Stimulated activated CD4-positive, alpha-beta T cell treated with anti-CD3 and anti-CD28 coated beads, Interleukin-1b, Interleukin-23, amount 100 ng/mL, for 1 hour (primary cell): ENCODE results near the gene DYSF.

ENCODE experiments used
- DNase-seq, 2 donors: peaks; one replicate each; pipeline ENCODE4 v3.0.0-alpha.2; 2020; ENCODE audit warnings: low read depth in 2 of 2

Gene DYSF

GRCh38 chr2:71552861-71553301 lies 99.5 kb downstream of the DYSF start:
- DNase-seq, result no peak

- DNase-seq, result no peak
These were observed 100.8 kb downstream of the DYSF start for GRCh38 chr2:71554028-71554705.

GRCh38 chr2:71554706-71555056 lies 101.3 kb downstream of the DYSF start:
- DNase-seq, result no peak

GRCh38 chr2:71555798-71556454 lies 102.6 kb downstream of the DYSF start:
- no peak for DNase-seq

- no peak for DNase-seq
These were observed 103.4 kb downstream of the DYSF start for GRCh38 chr2:71556692-71557250.

- no peak for DNase-seq
These were observed 104.0 kb downstream of the DYSF start for GRCh38 chr2:71557321-71557720.

- DNase-seq, result no peak
These were observed 105.1 kb downstream of the DYSF start for GRCh38 chr2:71558300-71559051.

- DNase-seq, result no peak
These were observed 105.9 kb downstream of the DYSF start for GRCh38 chr2:71559080-71559827.

- DNase-seq, result no peak
These were observed 106.7 kb downstream of the DYSF start for GRCh38 chr2:71559828-71560637.

- no peak for DNase-seq
These were observed 107.3 kb downstream of the DYSF start for GRCh38 chr2:71560638-71561011.

GRCh38 chr2:71561441-71562267 lies 108.3 kb downstream of the DYSF start:
- no peak for DNase-seq

GRCh38 chr2:71562518-71562917 lies 109.2 kb downstream of the DYSF start:
- DNase-seq, result no peak

- DNase-seq, result no peak
These were observed 110.5 kb downstream of the DYSF start for GRCh38 chr2:71563872-71564271.

- no peak for DNase-seq
These were observed 111.0 kb downstream of the DYSF start for GRCh38 chr2:71564361-71564760.

GRCh38 chr2:71564790-71565189 lies 111.4 kb downstream of the DYSF start:
- DNase-seq, result no peak

- DNase-seq, result no peak
These were observed 113.0 kb downstream of the DYSF start for GRCh38 chr2:71566372-71566771.

- DNase-seq, result no peak
These were observed 114.3 kb downstream of the DYSF start for GRCh38 chr2:71567625-71568024.

- DNase-seq, result no peak
These were observed 114.7 kb downstream of the DYSF start for GRCh38 chr2:71568103-71568502.

- no peak for DNase-seq
These were observed 117.2 kb downstream of the DYSF start for GRCh38 chr2:71570511-71570910.

- DNase-seq, result no peak
These were observed 117.6 kb downstream of the DYSF start for GRCh38 chr2:71570951-71571460.
